Measurements from ENCODE around the gene FKBP9.
"Not testable (repeated sequence)": the region's sequence is repeated elsewhere in the genome, so short reads cannot be mapped to it uniquely, and the experiment has no call there.

FKBP9 gene

DNA sequence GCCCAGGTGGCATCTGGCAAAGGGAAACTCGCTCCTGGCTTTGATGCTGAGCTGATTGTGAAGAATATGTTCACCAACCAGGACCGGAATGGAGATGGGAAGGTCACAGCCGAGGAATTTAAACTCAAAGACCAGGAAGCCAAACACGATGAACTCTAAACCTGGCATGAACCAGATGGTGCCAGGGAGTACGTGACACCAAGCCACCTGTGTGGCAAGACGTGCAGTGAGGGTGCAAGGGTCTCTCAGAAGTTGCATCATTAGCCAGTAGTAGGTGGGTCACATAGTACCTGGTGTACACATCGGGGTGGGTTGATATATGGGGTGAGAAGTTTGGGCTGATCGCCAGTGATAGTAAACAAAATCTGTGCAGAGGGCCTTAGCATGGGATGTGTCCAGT lies 48.0 kb downstream of the FKBP9 start:
- not testable (repeated sequence) for DNase-seq (ENCODE audit: low read depth in 4 of 4, low spot score in 1 of 4)

DNA sequence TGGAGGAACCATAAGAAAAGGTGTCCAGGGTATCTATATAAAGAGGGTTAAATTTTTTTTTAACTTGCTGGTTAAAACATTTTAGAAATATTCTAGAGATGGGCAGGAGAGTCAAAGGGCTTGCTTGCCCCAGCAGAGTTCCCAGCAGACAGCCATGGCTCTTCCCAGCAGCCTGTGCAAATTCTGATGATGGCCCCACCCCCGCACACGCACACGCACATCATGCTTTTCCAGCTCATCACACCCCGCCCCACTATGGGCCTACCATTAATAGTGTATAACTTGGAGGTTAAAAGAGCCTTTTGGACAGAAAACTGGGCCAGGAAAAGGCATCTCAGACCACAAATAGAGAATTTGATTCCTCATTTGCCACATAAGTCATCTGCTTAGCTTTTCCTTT lies 48.5 kb downstream of the FKBP9 start:
- not testable (repeated sequence) for DNase-seq (ENCODE audit: low read depth in 4 of 4, low spot score in 1 of 4)

DNA sequence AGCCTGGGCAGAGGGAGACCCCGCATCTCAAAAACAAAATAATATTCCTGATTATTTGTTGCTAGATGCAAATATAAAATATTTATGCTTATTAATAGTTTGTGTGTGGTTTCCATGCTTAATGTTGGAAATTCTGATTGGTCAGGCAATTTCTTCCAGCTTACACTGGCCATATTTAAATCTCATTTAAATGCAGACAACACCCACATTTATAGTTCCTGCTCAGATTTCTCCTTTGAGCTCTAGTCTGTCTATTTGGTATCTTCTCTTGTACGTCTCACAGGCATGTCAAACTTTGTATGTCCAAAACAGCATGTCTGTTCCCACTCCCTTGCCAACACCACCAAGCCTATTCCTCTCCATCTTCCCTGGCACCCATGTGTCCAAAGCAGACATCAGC lies 52.5 kb downstream of the FKBP9 start:
- no peak for DNase-seq (ENCODE audit: low read depth in 4 of 4, low spot score in 1 of 4)

DNA sequence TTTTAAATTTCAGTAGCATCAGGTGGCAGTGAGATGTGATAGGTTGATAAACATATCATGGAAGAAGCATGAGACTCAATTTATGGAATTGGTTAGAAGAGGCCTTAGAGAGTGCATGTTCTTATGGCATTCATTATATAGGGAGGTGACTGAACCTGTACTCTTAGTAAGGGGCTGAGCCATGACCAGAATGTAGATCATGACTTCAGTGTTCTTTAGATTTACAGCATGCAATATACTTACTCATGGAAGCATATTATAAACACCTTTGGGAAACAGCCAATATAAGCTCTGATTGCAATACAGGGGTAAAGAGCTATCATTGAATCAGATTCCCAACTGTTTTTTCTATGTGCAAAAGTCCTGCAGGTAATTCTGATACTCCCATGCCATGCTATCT lies 55.1 kb downstream of the FKBP9 start:
- no peak for DNase-seq (ENCODE audit: low read depth in 4 of 4, low spot score in 1 of 4)

DNA sequence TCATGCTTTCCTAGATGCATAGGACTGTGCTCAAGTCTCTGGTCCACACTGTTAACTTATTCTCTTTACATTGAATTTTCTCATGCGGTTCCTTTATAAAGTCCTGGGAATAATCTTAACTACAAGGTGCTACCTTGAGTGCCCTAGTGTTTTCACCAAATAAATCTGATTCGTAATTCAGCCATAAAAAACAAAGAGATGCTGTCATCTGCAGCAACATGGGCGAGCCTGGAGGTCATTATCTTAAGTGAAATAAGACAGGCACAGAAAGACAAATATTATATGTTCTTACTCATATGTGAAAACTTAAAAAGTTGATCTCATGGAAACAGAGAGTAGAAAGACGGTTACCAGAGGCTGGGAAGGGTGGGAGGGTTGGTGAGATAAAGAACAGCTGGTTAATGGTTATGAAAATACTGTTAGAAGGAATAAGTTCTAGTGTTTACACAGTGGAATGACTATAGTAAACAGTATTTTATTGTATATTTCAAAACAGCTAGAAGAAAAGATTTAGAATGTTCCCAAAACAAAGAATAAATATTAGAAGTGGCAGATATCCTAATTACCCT lies 67.0 kb downstream of the FKBP9 start:
- DNase-seq (ENCODE audit: low read depth in 4 of 4, low spot score in 1 of 4) = no peak

DNA sequence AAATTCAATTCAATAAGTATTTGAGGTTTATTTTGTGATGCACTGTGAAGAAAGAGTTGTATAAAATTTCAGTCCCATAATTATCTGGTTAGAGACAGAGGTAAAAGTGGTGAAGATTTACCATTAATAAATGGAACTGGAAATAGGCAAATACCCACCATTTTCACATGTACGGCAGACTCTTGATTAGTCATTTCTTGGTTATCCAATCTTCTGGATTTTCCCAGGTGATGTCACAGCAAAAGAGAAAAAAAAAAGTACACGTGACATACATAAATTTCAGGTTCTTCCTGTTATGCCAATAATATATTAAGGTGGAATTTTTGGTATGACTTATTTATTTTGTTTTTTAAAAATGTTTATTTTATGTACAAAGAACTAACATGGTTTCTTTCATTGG lies 78.5 kb downstream of the FKBP9 start:
- no peak for DNase-seq (ENCODE audit: low read depth in 4 of 4, low spot score in 1 of 4)

DNA sequence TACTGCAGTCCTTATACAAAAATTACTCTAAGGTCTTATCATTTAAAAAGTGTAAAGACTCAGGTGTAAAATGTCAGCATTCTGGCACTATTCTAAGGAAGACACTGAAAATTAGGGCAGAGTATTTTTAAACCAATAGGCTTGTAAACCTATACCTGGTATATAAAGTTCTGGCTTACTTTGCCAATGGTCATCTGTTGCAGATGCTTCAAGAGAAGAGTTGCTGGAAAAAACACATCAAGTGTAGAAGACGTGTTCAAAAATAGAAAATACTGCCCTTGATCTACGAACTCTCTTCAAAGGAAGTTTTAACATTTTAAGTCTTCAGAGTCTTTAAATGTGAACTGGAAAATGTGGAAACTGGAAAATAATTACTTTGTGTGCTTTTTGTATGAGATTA lies 81.4 kb downstream of the FKBP9 start:
- no peak for DNase-seq (ENCODE audit: low read depth in 4 of 4, low spot score in 1 of 4)

DNA sequence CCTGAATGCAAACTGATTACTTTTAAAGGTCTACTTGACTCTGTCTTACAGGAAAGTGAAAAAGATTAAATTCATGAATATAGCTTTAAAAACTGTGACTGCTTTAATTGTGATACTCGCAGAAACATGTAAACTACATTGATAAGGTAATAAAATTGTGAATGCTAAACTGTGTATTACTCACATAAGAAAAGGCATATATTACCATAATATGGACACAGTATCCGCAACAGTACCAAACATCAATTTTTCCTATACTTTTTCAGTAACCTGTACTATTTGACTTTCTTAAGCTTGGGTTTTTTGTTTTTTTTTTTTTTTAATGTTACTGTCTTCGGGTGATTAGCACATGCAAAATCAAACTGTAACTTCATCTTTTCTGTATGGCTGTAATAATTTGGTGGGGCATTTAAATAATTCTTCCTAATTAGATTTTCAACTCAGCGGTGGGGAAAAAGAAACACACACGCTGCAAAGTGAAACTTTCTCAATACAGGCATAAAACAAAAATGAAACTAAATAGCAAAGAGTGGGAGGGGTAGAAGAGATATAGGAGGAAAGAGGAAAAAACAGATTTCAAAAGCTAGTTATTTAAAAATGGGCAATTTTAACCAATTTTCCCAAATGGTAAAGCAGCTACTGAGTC lies 82.1 kb downstream of the FKBP9 start:
- no peak for DNase-seq (ENCODE audit: low read depth in 4 of 4, low spot score in 1 of 4)

DNA sequence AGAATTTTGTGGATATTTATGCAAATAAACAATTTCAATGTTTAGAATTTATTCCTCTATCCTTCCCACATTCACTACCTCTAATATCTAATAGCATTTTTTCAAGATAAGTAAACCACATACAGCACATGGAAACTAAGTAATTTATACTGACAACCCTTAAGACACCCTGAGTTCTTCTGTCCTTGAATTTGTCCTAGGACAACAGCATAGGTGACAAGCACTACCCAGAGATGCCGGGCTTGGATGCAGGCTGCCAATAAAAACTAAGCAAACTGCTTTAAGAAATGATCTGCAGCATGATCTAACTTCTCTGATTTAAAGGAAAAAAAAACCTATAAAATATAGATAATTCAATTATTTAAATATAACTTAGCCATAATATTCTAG lies 82.7 kb downstream of the FKBP9 start:
- no peak for DNase-seq (ENCODE audit: low read depth in 4 of 4, low spot score in 1 of 4)

DNA sequence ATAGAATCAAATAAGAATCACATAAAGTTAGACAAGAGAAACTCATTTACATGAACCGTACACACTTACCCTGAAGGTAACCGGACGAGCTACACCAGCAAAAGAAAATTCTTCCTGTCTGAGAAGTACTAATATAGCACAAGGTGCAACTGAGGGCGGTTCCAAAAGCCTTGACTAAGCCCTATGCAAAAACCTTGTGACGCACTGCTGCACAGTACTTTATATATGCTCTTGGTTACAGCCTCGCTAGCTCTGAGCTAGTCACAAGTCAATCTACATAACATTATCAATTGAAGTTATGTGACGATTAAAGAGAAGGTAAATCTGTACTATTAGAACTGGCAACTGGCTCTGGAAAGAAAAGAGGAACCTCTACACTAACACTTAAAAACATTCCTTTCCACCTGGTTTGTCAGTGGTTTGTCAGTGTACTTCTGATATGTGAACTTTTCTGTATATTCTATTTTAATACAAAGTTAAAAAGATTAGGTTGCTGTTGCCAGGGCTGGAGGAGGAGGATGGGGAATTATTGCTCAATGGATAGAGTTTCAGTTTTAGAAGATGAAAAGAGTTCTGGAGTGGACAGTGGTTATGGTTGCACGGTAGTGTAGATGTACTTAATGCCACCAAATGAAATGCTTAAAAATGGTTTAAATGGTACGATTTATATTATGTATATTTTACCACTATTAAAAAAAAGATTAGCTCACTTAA lies 83.7 kb downstream of the FKBP9 start:
- DNase-seq (ENCODE audit: low read depth in 4 of 4, low spot score in 1 of 4) = peak; percentile 14 to 26 (median 18)

DNA sequence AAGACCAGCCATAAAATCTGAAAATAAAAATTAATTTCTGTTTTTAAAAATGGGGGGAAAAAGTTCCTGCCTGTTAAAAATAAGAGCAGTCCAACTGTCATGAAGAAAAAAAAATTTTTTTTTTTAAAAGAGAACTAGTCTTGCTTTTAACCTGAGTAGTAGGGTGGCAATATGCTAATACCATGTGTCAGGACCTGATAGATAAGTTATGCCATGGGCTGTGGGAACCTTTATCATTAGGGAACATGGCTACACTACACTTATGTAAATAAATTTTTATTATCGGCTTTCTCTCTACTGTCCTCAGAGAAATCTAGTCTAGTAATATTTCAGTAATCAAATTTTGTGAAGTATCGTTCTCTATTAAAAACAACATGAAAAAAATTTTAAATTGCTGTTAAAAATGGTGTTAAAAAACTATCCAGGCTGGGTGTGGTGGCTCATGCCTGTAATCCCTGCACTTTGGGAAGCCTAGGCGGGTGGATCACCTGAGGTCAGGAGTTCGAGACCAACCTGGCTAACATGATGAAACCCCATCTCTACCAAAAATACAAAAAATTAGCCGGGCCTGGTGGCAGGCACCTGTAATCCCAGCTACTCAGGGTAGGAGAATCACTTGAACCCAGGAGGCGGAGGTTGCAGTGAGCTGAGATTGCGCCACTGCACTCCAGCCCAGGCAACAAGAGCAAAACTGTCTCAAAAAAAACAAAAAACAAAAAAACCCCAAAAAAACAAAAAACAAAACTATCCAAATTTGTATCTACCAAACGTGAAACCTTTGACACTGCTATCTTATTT lies 84.6 kb downstream of the FKBP9 start:
- DNase-seq (ENCODE audit: low read depth in 4 of 4, low spot score in 1 of 4) = no peak

DNA sequence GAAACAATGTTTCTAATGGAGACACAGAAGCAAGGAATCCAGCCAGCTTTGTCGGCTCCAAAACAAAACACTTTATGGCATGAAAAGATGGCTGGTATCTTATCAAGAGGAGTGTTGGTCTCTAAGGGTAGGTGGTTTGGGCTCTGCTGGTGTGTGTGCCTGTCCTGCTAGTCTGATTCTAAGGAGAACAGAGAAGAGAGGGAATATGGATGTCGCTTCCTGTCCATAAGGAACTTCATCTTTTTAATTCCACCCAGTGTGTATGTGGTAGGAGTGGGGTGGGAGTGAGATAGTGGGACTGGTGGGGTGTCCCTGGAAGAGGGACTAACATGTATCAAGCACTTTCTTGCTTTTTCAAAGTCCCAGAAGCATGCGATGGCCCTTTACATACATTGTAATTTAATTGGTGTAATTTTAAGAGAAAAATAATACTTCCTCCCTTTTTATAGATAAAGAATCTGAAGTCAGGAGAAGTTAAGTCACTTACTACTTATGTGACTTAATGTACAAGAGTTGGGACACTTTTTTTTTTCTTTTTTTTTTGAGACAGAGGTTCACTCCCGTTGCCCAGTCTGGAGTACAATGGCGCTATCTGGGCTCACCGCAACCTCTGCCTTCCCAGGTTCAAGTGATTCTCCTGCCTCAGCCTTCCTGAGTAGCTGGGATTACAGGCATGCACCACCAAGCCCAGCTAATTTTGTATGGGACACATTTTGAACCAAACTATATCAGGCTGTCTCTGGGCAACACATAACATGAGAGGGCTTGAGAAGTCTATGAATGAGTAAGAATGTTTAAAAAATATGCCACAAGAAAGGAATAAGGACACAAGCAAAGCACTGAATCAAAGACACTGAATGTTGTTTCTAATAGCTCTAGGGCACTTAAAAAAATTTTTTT lies 86.5 kb downstream of the FKBP9 start:
- no peak for DNase-seq (ENCODE audit: low read depth in 4 of 4, low spot score in 1 of 4)

DNA sequence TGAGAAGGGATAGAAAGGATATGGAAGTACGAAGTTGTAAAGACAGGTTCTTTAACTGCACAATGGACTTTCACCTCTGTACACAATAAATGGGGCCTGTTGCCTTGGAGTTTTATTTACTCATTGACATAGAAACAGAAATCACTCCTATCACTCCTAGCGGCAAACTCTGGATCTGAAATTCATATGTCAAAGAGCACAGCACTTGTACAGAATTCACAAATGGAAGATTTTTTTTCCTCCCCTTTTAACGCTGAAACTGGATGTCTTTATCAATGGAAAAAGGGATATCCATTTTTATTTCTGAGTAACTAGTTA lies 87.1 kb downstream of the FKBP9 start:
- no peak for DNase-seq (ENCODE audit: low read depth in 4 of 4, low spot score in 1 of 4)

DNA sequence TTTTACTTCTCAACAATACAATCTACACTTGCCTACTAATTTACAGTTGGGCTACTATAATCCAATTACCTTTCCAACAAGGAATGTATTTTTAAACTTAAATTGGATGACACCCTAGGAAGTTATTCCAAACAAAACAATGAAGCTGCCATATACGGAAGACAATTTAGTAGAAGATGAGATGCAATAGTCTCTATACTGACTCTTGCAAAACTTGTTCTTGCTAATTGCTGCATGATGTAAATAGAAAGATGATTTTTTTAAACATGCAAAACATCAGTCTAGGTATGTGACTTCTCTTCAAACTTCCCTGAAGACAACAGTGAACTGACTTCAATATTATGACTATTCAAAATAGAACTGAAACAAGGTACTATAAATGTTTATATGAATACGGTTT lies 87.7 kb downstream of the FKBP9 start:
- DNase-seq (ENCODE audit: low read depth in 4 of 4, low spot score in 1 of 4) = no peak

DNA sequence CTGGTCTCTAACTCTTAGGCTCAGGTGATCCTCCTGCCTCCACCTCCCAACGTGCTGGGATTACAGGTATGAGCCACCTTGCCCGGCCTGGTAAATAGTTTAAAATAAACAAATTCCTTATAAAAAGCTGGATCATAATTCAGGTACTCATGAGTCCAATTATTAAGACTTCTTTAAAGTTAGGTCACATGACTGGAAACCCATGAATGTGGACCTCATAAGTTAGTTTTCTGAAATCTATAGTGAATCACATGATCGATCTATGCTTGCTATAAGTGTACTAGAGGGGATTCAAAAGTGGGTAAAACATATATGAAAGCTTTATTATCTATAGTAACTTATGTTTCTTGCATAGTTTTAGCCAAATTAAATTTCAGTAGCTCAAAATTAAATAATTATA lies 91.0 kb downstream of the FKBP9 start:
- DNase-seq (ENCODE audit: low read depth in 4 of 4, low spot score in 1 of 4) = no peak

DNA sequence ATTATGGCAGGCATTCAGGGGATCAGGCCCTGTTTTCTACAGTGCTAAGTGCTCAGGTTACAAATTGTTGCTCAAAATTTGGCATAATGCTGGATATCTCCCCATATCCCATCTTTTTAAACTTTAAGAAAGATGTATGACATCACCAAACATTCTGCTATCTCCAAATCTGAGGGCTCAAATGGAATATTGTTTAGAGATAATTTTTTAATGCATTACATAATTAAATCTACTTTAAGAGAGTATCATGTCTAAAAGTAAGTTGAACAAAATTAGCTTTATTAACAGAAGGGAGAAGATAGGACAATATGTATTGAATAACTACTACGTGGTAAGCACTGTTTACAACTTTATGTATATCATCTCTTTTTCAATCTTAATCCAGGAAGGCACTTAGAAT lies 91.5 kb downstream of the FKBP9 start:
- no peak for DNase-seq (ENCODE audit: low read depth in 4 of 4, low spot score in 1 of 4)

DNA sequence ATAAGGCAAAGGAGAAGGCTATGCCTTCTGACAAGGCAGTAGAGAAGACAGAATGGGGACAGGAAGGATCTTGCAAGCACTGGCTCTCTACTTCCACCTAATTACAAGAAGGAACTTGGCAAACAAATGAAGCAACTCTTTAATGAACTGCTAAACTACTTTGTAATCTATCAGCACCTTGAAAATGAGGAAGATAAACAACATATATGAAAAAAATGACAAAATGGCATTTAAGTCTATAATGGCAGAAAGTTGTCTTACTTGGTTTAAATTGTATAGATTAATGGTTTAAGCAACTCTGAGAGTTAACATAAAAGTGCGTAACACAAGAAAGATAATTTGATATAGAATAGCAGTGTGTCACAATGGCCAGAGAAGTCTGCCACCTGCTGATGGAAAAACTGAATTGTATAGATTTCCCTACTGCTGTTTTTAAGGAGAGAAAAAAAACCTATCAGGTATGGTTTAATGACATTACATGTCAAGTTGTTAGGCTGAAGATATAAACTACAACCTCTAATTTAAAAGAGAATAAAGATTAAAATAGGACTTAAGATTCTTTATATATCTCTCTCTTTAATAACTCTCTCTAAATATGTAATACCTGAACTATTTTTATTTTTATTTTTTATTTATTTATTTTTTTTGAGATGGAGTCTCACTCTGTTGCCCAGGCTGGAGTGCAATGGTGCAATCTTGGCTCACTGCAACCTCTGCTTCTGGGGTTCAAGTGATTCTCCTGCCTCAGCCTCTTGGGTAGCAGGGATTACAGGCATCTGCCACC lies 93.5 kb downstream of the FKBP9 start:
- no peak for DNase-seq (ENCODE audit: low read depth in 4 of 4, low spot score in 1 of 4)

DNA sequence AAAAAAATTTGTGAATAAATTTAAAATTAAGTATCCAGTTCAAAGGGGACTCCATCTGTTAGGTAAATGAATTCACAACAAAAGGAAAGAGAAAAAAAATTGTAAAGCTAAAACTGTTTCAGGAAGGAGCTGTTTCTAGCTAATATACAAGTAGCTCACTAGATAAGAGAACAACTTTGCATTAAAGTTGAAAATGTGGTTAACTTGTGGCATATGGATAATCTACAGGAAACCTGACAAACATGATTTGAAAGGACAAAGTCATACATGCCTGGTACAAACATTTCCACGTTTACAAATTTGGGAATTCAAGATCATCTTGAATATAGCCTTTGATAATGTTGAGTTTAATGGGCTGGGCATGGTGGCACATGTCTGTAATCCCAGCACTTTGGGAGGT lies 96.5 kb downstream of the FKBP9 start:
- no peak for DNase-seq (ENCODE audit: low read depth in 4 of 4, low spot score in 1 of 4)

DNA sequence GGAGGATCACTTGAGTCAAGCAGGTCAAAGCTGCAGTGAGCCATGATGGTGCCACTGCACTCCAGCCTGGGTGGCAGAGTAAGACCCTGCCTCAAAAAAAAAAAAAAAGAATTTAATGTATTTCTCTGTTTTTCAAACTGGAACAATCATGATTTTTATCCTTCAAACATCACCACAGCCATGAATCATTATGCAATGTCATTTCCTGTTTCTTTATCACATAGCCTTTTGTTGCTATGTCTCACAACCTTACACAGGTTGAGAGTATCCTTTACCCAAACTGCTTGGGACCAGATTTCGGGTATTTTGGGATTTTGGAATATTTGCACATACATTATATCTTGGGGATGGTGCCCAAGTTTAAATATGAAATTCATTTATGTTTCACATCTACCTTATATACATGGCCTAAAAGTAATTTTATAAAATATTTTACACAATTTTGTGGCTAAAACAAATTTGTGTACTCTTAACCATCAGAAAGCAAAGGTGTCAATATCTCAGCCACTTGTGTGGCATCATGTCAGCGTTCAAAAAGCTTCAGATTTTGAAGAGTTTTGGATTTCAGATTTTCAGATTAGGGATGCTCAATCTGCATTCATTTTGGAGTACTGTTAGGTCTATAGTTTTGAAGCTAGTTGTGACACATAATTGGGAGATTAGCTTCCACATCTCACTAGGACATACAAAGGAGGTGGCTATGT lies 97.2 kb downstream of the FKBP9 start:
- DNase-seq (ENCODE audit: low read depth in 4 of 4, low spot score in 1 of 4) = no peak

DNA sequence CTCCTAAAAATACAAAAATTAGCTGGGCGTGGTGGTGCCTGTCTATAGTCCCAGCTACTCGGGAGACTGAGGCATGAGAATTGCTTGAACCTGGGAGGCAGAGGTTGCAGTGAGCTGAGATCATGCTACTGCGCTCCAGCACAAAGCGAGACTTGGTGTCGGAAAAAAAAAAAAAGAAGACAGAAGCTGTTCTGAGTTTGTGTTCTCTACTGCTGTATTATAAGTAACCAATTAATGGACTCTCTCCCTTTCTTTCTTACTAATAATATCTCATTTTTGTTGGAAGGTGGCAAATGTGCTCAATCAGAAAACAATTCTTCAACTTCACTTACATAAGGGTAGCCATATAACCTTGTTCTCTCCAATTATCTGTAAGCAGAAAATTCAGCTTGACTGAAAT lies 97.9 kb downstream of the FKBP9 start:
- no peak for DNase-seq (ENCODE audit: low read depth in 4 of 4, low spot score in 1 of 4)
